Measurements from ENCODE around the gene WDR1.

DNA sequence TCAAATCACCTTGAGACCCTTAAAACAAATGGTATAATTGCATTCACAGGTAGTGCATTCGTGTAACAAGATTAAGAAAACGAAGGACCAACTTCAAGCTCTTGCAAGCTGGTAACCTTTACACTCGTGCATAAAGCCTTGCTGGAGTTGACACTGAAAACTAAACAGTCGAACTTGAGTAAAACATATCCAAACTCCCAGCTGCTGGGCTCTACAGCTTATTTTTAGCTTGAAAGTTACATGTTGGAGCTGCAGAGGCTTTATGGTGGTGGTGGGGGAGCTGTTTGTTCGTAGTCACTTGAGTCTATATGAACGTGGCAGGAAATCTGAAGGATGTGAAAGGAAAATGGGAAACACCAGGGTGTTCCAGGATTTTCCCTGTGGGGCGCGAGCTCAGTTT lies 2.7 kb upstream of the WDR1 start:
- TF ChIP-seq, protein P1, sequence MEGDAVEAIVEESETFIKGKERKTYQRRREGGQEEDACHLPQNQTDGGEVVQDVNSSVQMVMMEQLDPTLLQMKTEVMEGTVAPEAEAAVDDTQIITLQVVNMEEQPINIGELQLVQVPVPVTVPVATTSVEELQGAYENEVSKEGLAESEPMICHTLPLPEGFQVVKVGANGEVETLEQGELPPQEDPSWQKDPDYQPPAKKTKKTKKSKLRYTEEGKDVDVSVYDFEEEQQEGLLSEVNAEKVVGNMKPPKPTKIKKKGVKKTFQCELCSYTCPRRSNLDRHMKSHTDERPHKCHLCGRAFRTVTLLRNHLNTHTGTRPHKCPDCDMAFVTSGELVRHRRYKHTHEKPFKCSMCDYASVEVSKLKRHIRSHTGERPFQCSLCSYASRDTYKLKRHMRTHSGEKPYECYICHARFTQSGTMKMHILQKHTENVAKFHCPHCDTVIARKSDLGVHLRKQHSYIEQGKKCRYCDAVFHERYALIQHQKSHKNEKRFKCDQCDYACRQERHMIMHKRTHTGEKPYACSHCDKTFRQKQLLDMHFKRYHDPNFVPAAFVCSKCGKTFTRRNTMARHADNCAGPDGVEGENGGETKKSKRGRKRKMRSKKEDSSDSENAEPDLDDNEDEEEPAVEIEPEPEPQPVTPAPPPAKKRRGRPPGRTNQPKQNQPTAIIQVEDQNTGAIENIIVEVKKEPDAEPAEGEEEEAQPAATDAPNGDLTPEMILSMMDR (IDR thresholded peaks at IDR 0.05), result no peak
- no peak for TF ChIP-seq POLR2A (IDR thresholded peaks at IDR 0.05)

Measured in testis (tissue), 2 donors.